Liver (tissue), 9 donors: Measurements from ENCODE around the gene ATP5F1D. TPM values are rescaled to one million over a fixed set of nuclear protein-coding genes. Genes with fewer than 3 reads are reported as not detected.

Experiments
- DNase-seq: peaks from one replicate; pipeline ENCODE4 v3.0.0-alpha.2; 2017; ENCODE audit warnings: low spot score
- H3K27ac ChIP-seq, 2 donors: one replicate each; pipeline ENCODE4 v1.7.0; 2013; ENCODE audit warnings: inconsistent platforms in 2 of 2, low read length in 2 of 2, control low read depth in 1 of 2, low read depth in 1 of 2, mild to moderate bottlenecking in 1 of 2
- H3K27me3 ChIP-seq, 4 donors: one replicate each; pipeline versions ENCODE4 v1.6.1 to v1.7.0; 2013; ENCODE audit warnings: low read length in 3 of 4, inconsistent platforms in 1 of 4, mild to moderate bottlenecking in 1 of 4, moderate library complexity in 1 of 4; ENCODE audit not compliant: control insufficient read depth in 4 of 4, insufficient read depth in 4 of 4
- H3K36me3 ChIP-seq, 4 donors: one replicate each; pipeline versions ENCODE4 v1.6.1 to v1.7.0; 2013; ENCODE audit warnings: low read length in 3 of 4, mild to moderate bottlenecking in 3 of 4, low read depth in 1 of 4, moderate library complexity in 1 of 4; ENCODE audit not compliant: control insufficient read depth in 4 of 4, insufficient read depth in 3 of 4
- H3K4me1 ChIP-seq, 4 donors: one replicate each; pipeline versions ENCODE4 v1.6.1 to v1.7.0; 2013; ENCODE audit warnings: low read length in 3 of 4, mild to moderate bottlenecking in 3 of 4, moderate library complexity in 1 of 4; ENCODE audit not compliant: control insufficient read depth in 4 of 4, insufficient read depth in 4 of 4
- H3K4me3 ChIP-seq, 3 donors: one replicate each; pipeline versions ENCODE4 v1.6.1 to v1.7.0; 2013; ENCODE audit warnings: low read length in 3 of 3, control low read depth in 1 of 3, low read depth in 1 of 3, mild to moderate bottlenecking in 1 of 3
- H3K9ac ChIP-seq, 2 donors: one replicate each; pipeline ENCODE4 v1.7.0; 2013; ENCODE audit warnings: low read length in 2 of 2, mild to moderate bottlenecking in 2 of 2, moderate library complexity in 2 of 2, control low read depth in 1 of 2, low read depth in 1 of 2
- H3K9me3 ChIP-seq, 4 donors: one replicate each; pipeline versions ENCODE4 v1.6.1 to v1.7.0; 2013; ENCODE audit warnings: low read length in 3 of 4; ENCODE audit not compliant: control insufficient read depth in 4 of 4
- EGR1 ChIP-seq, 2 donors: IDR thresholded peaks; 2 replicates each; pipeline ENCODE4 v1.6.1; 2016 to 2018; ENCODE audit warnings: antibody characterized with exemption in 2 of 2, low read depth in 2 of 2
- FOXA1 ChIP-seq: IDR thresholded peaks from 2 replicates; pipeline ENCODE4 v1.6.1; 2016; ENCODE audit warnings: antibody characterized with exemption
- FOXA2 ChIP-seq: IDR thresholded peaks from 2 replicates; pipeline ENCODE4 v1.6.1; 2016; ENCODE audit warnings: antibody characterized with exemption
- GABPA ChIP-seq, 2 donors: IDR thresholded peaks in 1 of 2; conservative IDR thresholded peaks in 1 of 2; 2 replicates each; pipeline ENCODE4 v1.6.1; 2016; ENCODE audit warnings: antibody characterized with exemption in 2 of 2, mild to moderate bottlenecking in 1 of 2, moderate library complexity in 1 of 2
- HNF4A ChIP-seq, 2 donors: conservative IDR thresholded peaks; 2 replicates each; pipeline ENCODE4 v1.6.1; 2016; ENCODE audit warnings: antibody characterized with exemption in 2 of 2, mild to moderate bottlenecking in 2 of 2
- HNF4G ChIP-seq: IDR thresholded peaks from 2 replicates; pipeline ENCODE4 v1.6.1; 2016; ENCODE audit warnings: antibody characterized with exemption
- JUND ChIP-seq, 2 donors: IDR thresholded peaks; 2 replicates each; pipeline ENCODE4 v1.6.1; 2016; ENCODE audit warnings: antibody characterized with exemption in 2 of 2
- NR2F2 ChIP-seq: IDR thresholded peaks from 2 replicates; pipeline ENCODE4 v1.6.1; 2016; ENCODE audit warnings: antibody characterized with exemption
- RAD21 ChIP-seq, 2 donors: IDR thresholded peaks; 2 replicates each; pipeline ENCODE4 v1.6.1; 2016; ENCODE audit warnings: antibody characterized with exemption in 2 of 2, mild to moderate bottlenecking in 2 of 2
- RXRA ChIP-seq, 2 donors: IDR thresholded peaks; 2 replicates each; pipeline ENCODE4 v1.6.1; 2017 to 2018; ENCODE audit warnings: antibody characterized with exemption in 2 of 2, mild to moderate bottlenecking in 1 of 2
- SP1 ChIP-seq: IDR thresholded peaks from 2 replicates; pipeline ENCODE4 v1.6.1; 2018; ENCODE audit warnings: antibody characterized with exemption, mild to moderate bottlenecking
- TAF1 ChIP-seq: conservative IDR thresholded peaks from 2 replicates; pipeline ENCODE4 v1.6.1; 2016; ENCODE audit warnings: antibody characterized with exemption, mild to moderate bottlenecking
- YY1 ChIP-seq: IDR thresholded peaks from 2 replicates; pipeline ENCODE4 v1.6.1; 2016; ENCODE audit warnings: antibody characterized with exemption, mild to moderate bottlenecking
- WGBS: extraction: QIAGEN DNeasy Blood & Tissue Kit; methylation state at CpG from one replicate; pipeline ENCODE4 v1.1.7; 2013; 5-methylcytosine and 5-hydroxymethylcytosine counted together
- polyA plus RNA-seq, 2 donors: library from polyadenylated mRNA; stranded (reverse) in 1 of 2; unstranded in 1 of 2; fragments of 200-250 nt in 1 of 2; fragments of >200 nt in 1 of 2; fragmentation: Nextera tagmentation in 1 of 2; extraction: Ambion mirVana in 1 of 2; gene quantifications; one replicate each; pipeline versions ENCODE4 v1.2.1 to v1.2.3, GENCODE V29; 2013 to 2015
- total RNA-seq, 2 donors: library from RNA; depleted of rRNA; stranded (reverse); fragments of >200 nt; gene quantifications; one replicate each; pipeline ENCODE4 v1.2.3, GENCODE V29; 2014
- TF ChIP-seq, protein P1 (sequence below): IDR thresholded peaks from 2 replicates; pipeline ENCODE4 v1.6.1; 2016; ENCODE audit warnings: antibody characterized with exemption
- TF ChIP-seq, protein P2 (sequence below): fragments of 150-350 bp; IDR thresholded peaks from 2 replicates; pipeline ENCODE4 v1.5.1; 2017; ENCODE audit warnings: improper control_type of control experiment, low read depth, low read length; ENCODE audit not compliant: missing input control
- TF ChIP-seq, protein P3 (sequence below): IDR thresholded peaks from 2 replicates; pipeline ENCODE4 v1.6.1; 2016; ENCODE audit warnings: antibody characterized with exemption
- TF ChIP-seq, protein P4 (sequence below): IDR thresholded peaks from 2 replicates; pipeline ENCODE4 v1.6.1; 2016; ENCODE audit warnings: antibody characterized with exemption, mild to moderate bottlenecking
- TF ChIP-seq, protein P5 (sequence below): IDR thresholded peaks from 2 replicates; pipeline ENCODE4 v1.6.1; 2016; ENCODE audit warnings: antibody characterized with exemption
- donor health status: healthy.
- donor health status: healthy.
- donor health status: healthy.
- donor health status: healthy.
- donor health status: healthy.

The ATP5F1D gene
- total and polyA plus RNA-seq, 4 donors, result 20.2 to 315 (median 145) TPM

DNA sequence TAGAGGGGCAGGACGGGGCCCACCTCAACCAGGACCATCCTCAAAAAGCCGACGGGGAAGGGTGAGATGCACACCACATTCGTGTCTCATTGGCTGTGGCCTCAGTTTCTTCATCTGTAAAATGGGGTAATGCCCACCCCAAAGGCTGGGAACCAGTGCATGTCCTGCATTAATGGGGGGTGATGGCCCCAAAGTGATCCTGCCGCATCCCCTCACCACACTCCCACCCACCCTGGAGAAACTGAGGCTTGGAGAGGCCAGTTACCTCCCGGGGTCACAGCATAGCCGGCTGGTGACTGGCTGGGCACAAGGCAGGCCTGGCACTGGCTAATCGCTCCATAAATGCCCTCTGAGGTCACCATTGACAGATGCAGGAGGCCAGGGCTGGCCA lies 6.2 kb downstream of the ATP5F1D start:
- peaks cover 0 to 4% (median 0%) of the 10 kb centered on the region in 4 donors for H3K36me3 ChIP-seq
- no peaks in the 10 kb centered on the region for H3K9me3 ChIP-seq
- no peak for TF ChIP-seq HNF4G
- TF ChIP-seq FOXA2, result no peak
- peak; percentile 42 to 53 for TF ChIP-seq RXRA (IDR thresholded peaks at IDR 0.05)
- TF ChIP-seq RAD21 (IDR thresholded peaks at IDR 0.05), result no peak
- peak; percentile 31 for TF ChIP-seq NR2F2
- H3K27ac ChIP-seq, result peak overlapping the region; percentile 97 to 99
- H3K27me3 ChIP-seq, result no peaks in the 10 kb centered on the region
- H3K9ac ChIP-seq, result no peak overlapping the region
- 55% methylated on average over 8 of the region's 8 CpGs for WGBS
- peak overlapping the region in 2 of 3 donors; percentile 41 to 75 for H3K4me3 ChIP-seq
- H3K4me1 ChIP-seq, result peaks cover 26 to 69% (median 48%) of the 10 kb centered on the region in 4 donors
- no peak for DNase-seq

DNA sequence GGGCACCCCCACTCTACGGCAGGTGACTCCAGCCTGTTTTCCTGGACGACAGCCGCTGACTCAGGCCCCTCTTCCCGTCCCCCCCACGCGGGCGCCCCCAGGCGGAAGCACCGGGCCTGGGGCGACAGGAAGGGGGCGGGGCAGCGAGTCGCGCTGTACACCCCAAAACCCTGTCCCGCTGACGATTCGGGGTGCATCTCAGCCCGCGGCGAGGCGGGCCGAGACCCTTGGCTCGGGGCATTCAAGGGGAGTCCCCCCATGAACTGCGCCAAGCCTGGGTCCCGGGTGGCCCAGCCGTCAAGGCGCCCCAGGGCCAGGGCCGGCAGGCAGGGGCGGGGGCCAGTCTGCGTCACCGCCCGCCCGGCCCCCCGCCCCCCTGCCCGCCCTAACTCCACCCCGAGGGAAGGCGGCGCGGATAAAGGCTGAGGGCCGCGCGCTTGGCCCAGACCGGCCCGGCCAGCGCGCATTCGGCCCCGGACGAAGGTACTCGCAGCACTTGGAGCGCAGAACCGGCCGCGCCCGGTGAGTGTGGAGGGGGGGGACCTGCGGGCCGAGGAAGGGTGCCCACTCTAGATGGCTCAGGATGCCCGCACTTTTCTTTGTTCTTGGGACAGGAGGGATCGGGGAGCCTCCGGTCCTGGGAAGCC lies 6.7 kb downstream of the ATP5F1D start, which contains the start of gene MIDN:
Gene MIDN, plus strand, starts transcription at position 445 of the 647 bp plus-strand sequence. CDS start 1,714 bp downstream, outside the sequence.
- peak within 1 kb of the TSS; percentile 47 to 75 (median 62) for H3K4me3 ChIP-seq
- H3K9ac ChIP-seq, result peak within 1 kb of the TSS; percentile 10 to 53
- H3K27ac ChIP-seq, result peak within 1 kb of the TSS; percentile 97 to 99
- H3K4me1 ChIP-seq, result peaks cover 26 to 66% (median 44%) of the 10 kb centered on the region in 4 donors
- H3K36me3 ChIP-seq, result peaks cover 0 to 4% (median 0%) of the 10 kb centered on the region in 4 donors
- H3K27me3 ChIP-seq, result no peaks in the 10 kb centered on the region
- TF ChIP-seq, protein P1, sequence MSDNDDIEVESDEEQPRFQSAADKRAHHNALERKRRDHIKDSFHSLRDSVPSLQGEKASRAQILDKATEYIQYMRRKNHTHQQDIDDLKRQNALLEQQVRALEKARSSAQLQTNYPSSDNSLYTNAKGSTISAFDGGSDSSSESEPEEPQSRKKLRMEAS, result no peak
- no peak for TF ChIP-seq EGR1 (IDR thresholded peaks at IDR 0.05; ENCODE audit: low read depth in 2 of 2)
- no peak for TF ChIP-seq YY1
- TF ChIP-seq, protein P2, sequence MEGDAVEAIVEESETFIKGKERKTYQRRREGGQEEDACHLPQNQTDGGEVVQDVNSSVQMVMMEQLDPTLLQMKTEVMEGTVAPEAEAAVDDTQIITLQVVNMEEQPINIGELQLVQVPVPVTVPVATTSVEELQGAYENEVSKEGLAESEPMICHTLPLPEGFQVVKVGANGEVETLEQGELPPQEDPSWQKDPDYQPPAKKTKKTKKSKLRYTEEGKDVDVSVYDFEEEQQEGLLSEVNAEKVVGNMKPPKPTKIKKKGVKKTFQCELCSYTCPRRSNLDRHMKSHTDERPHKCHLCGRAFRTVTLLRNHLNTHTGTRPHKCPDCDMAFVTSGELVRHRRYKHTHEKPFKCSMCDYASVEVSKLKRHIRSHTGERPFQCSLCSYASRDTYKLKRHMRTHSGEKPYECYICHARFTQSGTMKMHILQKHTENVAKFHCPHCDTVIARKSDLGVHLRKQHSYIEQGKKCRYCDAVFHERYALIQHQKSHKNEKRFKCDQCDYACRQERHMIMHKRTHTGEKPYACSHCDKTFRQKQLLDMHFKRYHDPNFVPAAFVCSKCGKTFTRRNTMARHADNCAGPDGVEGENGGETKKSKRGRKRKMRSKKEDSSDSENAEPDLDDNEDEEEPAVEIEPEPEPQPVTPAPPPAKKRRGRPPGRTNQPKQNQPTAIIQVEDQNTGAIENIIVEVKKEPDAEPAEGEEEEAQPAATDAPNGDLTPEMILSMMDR, result peak; percentile 4
- no peak for TF ChIP-seq FOXA2
- TF ChIP-seq, protein P3, sequence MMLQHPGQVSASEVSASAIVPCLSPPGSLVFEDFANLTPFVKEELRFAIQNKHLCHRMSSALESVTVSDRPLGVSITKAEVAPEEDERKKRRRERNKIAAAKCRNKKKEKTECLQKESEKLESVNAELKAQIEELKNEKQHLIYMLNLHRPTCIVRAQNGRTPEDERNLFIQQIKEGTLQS, result no peak
- no peak for TF ChIP-seq HNF4A (conservative IDR thresholded peaks at IDR 0.05)
- TF ChIP-seq, protein P4, sequence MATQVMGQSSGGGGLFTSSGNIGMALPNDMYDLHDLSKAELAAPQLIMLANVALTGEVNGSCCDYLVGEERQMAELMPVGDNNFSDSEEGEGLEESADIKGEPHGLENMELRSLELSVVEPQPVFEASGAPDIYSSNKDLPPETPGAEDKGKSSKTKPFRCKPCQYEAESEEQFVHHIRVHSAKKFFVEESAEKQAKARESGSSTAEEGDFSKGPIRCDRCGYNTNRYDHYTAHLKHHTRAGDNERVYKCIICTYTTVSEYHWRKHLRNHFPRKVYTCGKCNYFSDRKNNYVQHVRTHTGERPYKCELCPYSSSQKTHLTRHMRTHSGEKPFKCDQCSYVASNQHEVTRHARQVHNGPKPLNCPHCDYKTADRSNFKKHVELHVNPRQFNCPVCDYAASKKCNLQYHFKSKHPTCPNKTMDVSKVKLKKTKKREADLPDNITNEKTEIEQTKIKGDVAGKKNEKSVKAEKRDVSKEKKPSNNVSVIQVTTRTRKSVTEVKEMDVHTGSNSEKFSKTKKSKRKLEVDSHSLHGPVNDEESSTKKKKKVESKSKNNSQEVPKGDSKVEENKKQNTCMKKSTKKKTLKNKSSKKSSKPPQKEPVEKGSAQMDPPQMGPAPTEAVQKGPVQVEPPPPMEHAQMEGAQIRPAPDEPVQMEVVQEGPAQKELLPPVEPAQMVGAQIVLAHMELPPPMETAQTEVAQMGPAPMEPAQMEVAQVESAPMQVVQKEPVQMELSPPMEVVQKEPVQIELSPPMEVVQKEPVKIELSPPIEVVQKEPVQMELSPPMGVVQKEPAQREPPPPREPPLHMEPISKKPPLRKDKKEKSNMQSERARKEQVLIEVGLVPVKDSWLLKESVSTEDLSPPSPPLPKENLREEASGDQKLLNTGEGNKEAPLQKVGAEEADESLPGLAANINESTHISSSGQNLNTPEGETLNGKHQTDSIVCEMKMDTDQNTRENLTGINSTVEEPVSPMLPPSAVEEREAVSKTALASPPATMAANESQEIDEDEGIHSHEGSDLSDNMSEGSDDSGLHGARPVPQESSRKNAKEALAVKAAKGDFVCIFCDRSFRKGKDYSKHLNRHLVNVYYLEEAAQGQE, result no peak
- TF ChIP-seq RXRA (IDR thresholded peaks at IDR 0.05), result no peak
- TF ChIP-seq, protein P5, sequence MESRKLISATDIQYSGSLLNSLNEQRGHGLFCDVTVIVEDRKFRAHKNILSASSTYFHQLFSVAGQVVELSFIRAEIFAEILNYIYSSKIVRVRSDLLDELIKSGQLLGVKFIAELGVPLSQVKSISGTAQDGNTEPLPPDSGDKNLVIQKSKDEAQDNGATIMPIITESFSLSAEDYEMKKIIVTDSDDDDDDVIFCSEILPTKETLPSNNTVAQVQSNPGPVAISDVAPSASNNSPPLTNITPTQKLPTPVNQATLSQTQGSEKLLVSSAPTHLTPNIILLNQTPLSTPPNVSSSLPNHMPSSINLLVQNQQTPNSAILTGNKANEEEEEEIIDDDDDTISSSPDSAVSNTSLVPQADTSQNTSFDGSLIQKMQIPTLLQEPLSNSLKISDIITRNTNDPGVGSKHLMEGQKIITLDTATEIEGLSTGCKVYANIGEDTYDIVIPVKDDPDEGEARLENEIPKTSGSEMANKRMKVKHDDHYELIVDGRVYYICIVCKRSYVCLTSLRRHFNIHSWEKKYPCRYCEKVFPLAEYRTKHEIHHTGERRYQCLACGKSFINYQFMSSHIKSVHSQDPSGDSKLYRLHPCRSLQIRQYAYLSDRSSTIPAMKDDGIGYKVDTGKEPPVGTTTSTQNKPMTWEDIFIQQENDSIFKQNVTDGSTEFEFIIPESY, result no peak
- peak in 1 of 2 donors; percentile 50 for TF ChIP-seq JUND (IDR thresholded peaks at IDR 0.05)
- TF ChIP-seq FOXA1, result no peak
- peak; percentile 34 for TF ChIP-seq SP1
- peak; percentile 76 for TF ChIP-seq TAF1
- TF ChIP-seq NR2F2, result no peak
- TF ChIP-seq RAD21 (IDR thresholded peaks at IDR 0.05), result no peak
- TF ChIP-seq HNF4G, result no peak
- peak in 1 of 2 donors; percentile 18 for TF ChIP-seq GABPA (IDR thresholded peaks at IDR 0.05 in 1 of 2, conservative IDR thresholded peaks at IDR 0.05 in 1 of 2)
- H3K9me3 ChIP-seq, result no peaks in the 10 kb centered on the region
- DNase-seq, result peak; percentile 77
- under 1% methylated on average over 60 of the region's 60 CpGs for WGBS
